WTC11 (cell line): ENCODE data around the gene RPS5. TPM values are rescaled to one million over a fixed set of nuclear protein-coding genes. Genes with fewer than 3 reads are reported as not detected.
"Not testable (repeated sequence)": the region's sequence is repeated elsewhere in the genome, so short reads cannot be mapped to it uniquely, and the experiment has no call there.

Experiments used
- ATAC-seq: fragments of 200-7000 bp; cut with Tn5 transposase; 2 replicates; pipeline ENCODE4 v1.10.0; 2021; ENCODE audit warnings: mild to moderate bottlenecking, moderate library complexity
- CTCF ChIA-PET: fragments of 300-600 bp; sonication (Branson Sonifier 250); formaldehyde crosslinking; loops from one replicate; lab custom pipeline; 2021; ENCODE audit warnings: antibody characterized with exemption; lab: Charles Lee
- POLR2A ChIA-PET: fragments of 350-600 bp; sonication (Branson Sonifier 250); formaldehyde crosslinking; loops from one replicate; lab custom pipeline; 2021; ENCODE audit warnings: antibody characterized with exemption; lab: Charles Lee
- DNase-seq: peaks from one replicate; pipeline ENCODE4 v3.0.0; 2021; ENCODE audit warnings: low spot score
- H3K27ac Mint-ChIP-seq: 2 replicates; pipeline ENCODE4 v1.8.0; 2021; ENCODE audit warnings: mixed read lengths
- H3K27me3 Mint-ChIP-seq: 2 replicates; pipeline ENCODE4 v1.8.0; 2021; ENCODE audit warnings: low read depth, mild to moderate bottlenecking, moderate library complexity, mixed read lengths
- H3K36me3 Mint-ChIP-seq: 2 replicates; pipeline ENCODE4 v1.8.0; 2021; ENCODE audit warnings: mixed read lengths
- H3K4me1 Mint-ChIP-seq: 2 replicates; pipeline ENCODE4 v1.8.0; 2022; ENCODE audit warnings: mixed read lengths
- H3K4me3 Mint-ChIP-seq: 2 replicates; pipeline ENCODE4 v1.8.0; 2021; ENCODE audit warnings: mild to moderate bottlenecking, moderate library complexity, mixed read lengths
- H3K9me3 Mint-ChIP-seq: 2 replicates; pipeline ENCODE4 v1.8.0; 2021; ENCODE audit warnings: mixed read lengths
- ATF1 ChIP-seq: sonication (generic); formaldehyde crosslinking; IDR thresholded peaks from 2 replicates; pipeline ENCODE4 v1.8.1; 2023; ENCODE audit warnings: mild to moderate bottlenecking, moderate library complexity, missing genetic modification reagents
- CBFB ChIP-seq: sonication (generic); formaldehyde crosslinking; IDR thresholded peaks from 2 replicates; pipeline ENCODE4 v1.8.1; 2022; ENCODE audit warnings: mild to moderate bottlenecking, low read depth, missing genetic modification reagents
- CREM ChIP-seq: sonication (generic); formaldehyde crosslinking; IDR thresholded peaks from 2 replicates; pipeline ENCODE4 v1.8.1; 2022; ENCODE audit warnings: mild to moderate bottlenecking, missing genetic modification reagents, moderate library complexity
- EMX1 ChIP-seq: fragments of 250-450 bp; sonication (Bioruptor Pico); IDR thresholded peaks from 2 replicates; pipeline ENCODE4 v1.8.0; 2021; ENCODE audit warnings: mild to moderate bottlenecking
- ETV6 ChIP-seq: sonication (generic); formaldehyde crosslinking; IDR thresholded peaks from 2 replicates; pipeline ENCODE4 v1.8.1; 2022; ENCODE audit warnings: mild to moderate bottlenecking, missing genetic modification reagents
- FOXJ3 ChIP-seq: sonication (generic); formaldehyde crosslinking; IDR thresholded peaks from 2 replicates; pipeline ENCODE4 v1.9.0; 2021; ENCODE audit warnings: missing genetic modification reagents, mild to moderate bottlenecking, borderline replicate concordance
- NR2C2 ChIP-seq: sonication (generic); formaldehyde crosslinking; IDR thresholded peaks from 2 replicates; pipeline ENCODE4 v1.8.0; 2022; ENCODE audit warnings: mild to moderate bottlenecking, missing genetic modification reagents
- RORB ChIP-seq: fragments of 250-450 bp; sonication (Bioruptor Pico); IDR thresholded peaks from 2 replicates; pipeline ENCODE4 v1.9.0; 2021; ENCODE audit warnings: mild to moderate bottlenecking
- TP53 ChIP-seq: sonication (generic); formaldehyde crosslinking; IDR thresholded peaks from 2 replicates; pipeline ENCODE4 v1.8.1; 2023; ENCODE audit warnings: mild to moderate bottlenecking, missing genetic modification reagents
- ZNF232 ChIP-seq: sonication (generic); formaldehyde crosslinking; IDR thresholded peaks from 2 replicates; pipeline ENCODE4 v1.8.0; 2022; ENCODE audit warnings: mild to moderate bottlenecking, missing genetic modification reagents
- ZNF263 ChIP-seq: sonication (generic); formaldehyde crosslinking; IDR thresholded peaks from 2 replicates; pipeline ENCODE4 v1.8.1; 2022; ENCODE audit warnings: low read depth, mild to moderate bottlenecking, moderate library complexity, missing genetic modification reagents
- ZNF396 ChIP-seq: fragments of 250-450 bp; sonication (Bioruptor Pico); IDR thresholded peaks from 2 replicates; pipeline ENCODE4 v1.8.0; 2021; ENCODE audit warnings: mild to moderate bottlenecking, moderate library complexity, borderline replicate concordance
- ZNF416 ChIP-seq: fragments of 250-450 bp; sonication (Bioruptor Pico); IDR thresholded peaks from 2 replicates; pipeline ENCODE4 v1.9.0; 2021; ENCODE audit warnings: mild to moderate bottlenecking, inconsistent platforms
- total RNA-seq: library from RNA; stranded (reverse); gene quantifications from 3 replicates; pipeline ENCODE4 v1.2.3, GENCODE V29; 2021
- TF ChIP-seq, protein P1 (sequence below): sonication (generic); formaldehyde crosslinking; IDR thresholded peaks from 2 replicates; pipeline ENCODE4 v1.8.0; 2022; ENCODE audit warnings: missing genetic modification reagents
- TF ChIP-seq, protein P2 (sequence below): sonication (generic); formaldehyde crosslinking; IDR thresholded peaks from 2 replicates; pipeline ENCODE4 v1.8.1; 2023; ENCODE audit warnings: mild to moderate bottlenecking, missing genetic modification reagents, moderate library complexity
- TF ChIP-seq, protein P3 (sequence below): sonication (generic); formaldehyde crosslinking; IDR thresholded peaks from 2 replicates; pipeline ENCODE4 v1.8.1; 2023; ENCODE audit warnings: mild to moderate bottlenecking, missing genetic modification reagents
- TF ChIP-seq, protein P4 (sequence below): sonication (generic); formaldehyde crosslinking; IDR thresholded peaks from 2 replicates; pipeline ENCODE4 v1.8.1; 2022; ENCODE audit warnings: low read depth, missing genetic modification reagents, borderline replicate concordance
- TF ChIP-seq, protein P5 (sequence below): fragments of 250-450 bp; sonication (Bioruptor Pico); IDR thresholded peaks from 2 replicates; pipeline ENCODE4 v1.8.0; 2021; ENCODE audit warnings: mild to moderate bottlenecking
- TF ChIP-seq, protein P6 (sequence below): sonication (generic); formaldehyde crosslinking; IDR thresholded peaks from 2 replicates; pipeline ENCODE4 v1.8.1; 2023; ENCODE audit warnings: mild to moderate bottlenecking, missing genetic modification reagents

RPS5 gene
- total RNA-seq, 1 experiment from 2014 or later, result 1,502 TPM

DNA sequence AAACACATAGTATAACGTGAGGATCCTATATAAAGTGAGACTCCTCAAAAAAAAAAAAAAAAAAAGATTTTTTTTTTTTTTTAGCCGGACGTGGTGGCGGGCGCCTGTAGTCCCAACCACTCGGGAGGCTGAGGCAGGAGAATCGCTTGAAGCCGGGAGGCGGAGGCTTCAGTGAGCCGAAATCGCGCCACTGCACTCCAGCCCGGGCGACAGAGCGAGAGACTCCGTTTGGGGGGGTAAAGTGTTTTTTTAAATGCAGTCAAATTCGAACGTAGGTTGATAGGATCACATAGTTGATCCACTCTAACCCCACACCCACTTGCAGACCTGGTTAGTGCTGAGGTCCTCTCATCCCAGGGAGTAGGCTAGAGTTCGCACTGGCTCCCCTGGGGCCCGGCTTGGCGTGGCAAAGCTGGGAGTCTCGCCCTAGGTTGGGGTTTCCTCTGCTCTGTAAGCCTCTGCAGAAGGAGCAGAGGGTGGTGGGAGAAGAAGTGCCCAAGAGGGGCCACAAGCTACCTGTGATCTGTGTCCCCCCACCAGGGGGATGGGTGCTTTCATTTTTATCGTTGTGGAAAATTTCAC, 14.9 kb downstream of the RPS5 start (continued):
- TF ChIP-seq, protein P1, sequence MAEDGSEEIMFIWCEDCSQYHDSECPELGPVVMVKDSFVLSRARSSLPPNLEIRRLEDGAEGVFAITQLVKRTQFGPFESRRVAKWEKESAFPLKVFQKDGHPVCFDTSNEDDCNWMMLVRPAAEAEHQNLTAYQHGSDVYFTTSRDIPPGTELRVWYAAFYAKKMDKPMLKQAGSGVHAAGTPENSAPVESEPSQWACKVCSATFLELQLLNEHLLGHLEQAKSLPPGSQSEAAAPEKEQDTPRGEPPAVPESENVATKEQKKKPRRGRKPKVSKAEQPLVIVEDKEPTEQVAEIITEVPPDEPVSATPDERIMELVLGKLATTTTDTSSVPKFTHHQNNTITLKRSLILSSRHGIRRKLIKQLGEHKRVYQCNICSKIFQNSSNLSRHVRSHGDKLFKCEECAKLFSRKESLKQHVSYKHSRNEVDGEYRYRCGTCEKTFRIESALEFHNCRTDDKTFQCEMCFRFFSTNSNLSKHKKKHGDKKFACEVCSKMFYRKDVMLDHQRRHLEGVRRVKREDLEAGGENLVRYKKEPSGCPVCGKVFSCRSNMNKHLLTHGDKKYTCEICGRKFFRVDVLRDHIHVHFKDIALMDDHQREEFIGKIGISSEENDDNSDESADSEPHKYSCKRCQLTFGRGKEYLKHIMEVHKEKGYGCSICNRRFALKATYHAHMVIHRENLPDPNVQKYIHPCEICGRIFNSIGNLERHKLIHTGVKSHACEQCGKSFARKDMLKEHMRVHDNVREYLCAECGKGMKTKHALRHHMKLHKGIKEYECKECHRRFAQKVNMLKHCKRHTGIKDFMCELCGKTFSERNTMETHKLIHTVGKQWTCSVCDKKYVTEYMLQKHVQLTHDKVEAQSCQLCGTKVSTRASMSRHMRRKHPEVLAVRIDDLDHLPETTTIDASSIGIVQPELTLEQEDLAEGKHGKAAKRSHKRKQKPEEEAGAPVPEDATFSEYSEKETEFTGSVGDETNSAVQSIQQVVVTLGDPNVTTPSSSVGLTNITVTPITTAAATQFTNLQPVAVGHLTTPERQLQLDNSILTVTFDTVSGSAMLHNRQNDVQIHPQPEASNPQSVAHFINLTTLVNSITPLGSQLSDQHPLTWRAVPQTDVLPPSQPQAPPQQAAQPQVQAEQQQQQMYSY (CRISPR knock-in tag), result no peak

DNA sequence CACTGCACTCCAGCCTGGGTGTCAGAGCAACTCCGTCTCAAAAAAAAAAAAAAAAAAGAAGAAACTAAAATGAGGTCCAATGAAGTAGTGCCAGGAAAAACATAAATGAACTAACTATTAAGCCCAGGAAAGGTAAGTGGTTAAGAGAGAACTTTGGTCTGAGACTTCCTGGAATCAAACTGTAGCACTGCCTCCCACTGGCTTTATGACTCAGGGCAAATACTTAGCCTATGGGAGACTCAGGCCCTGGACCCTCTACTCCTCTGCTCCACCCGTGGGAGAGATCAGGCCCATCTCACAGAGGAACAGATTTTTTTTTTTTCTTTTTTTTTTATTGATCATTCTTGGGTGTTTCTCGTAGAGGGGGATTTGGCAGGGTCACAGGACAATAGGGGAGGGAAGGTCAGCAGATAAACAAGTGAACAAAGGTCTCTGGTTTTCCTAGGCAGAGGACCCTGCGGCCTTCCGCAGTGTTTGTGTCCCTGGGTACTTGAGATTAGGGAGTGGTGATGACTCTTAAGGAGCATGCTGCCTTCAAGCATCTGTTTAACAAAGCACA, 16.9 kb downstream of the RPS5 start:
- ChIA-PET CTCF (interaction anchor here (1.1 kb wide), 1 partner anchor 42 kb away, joined by 3 read pairs; the partner anchor contains the start of gene ZNF497), POLR2A (interaction anchor here (0.6 kb wide), 1 partner anchor 61 kb away, joined by 3 read pairs; no protein-coding TSS in a partner anchor)
- H3K4me3 Mint-ChIP-seq, DNase-seq, H3K9me3 Mint-ChIP-seq, H3K36me3 Mint-ChIP-seq, H3K27ac Mint-ChIP-seq, ATAC-seq: not testable (repeated sequence)
- H3K4me1 Mint-ChIP-seq, result peaks cover 22% of the 10 kb centered on the region
- H3K27me3 Mint-ChIP-seq, result peaks cover 22% of the 10 kb centered on the region

DNA sequence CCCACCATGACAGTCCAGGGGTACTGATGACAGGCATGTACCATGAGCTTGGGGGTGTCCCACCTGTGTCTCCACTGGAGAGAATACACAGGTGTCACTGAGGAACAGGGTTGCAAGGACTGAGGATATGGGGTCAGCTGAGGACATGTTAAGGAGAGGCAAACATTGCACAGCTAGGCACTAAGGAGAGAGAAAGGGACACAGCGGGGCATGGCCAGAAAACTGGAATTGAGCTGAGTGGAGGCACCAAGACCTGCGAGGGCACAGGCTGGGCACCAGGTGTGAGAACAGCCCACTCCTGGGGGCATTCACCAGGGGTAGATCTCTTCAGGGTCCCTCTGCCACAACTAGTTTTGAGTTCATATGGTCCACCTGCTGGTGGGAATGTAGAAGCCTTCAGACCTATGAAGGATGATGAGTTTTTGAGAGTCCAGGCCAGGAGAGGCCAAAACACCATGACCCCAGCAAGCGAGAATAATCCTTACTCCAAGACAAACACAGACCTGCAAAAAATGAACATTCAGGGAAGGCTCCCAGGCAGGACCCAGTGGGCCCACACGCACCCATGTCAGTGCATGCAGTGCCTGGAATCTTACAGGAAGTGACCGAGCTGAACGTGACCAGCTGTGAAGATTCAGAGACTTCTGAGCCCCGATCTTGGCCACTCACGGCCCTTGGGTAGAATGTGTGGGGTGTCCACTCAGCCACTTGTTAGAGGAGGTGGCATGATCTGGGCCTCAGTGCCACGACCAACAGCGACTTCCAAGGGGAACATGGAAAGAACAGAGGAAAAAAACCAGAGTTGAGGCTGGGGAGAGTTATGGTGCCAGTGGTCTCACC, 20.0 kb downstream of the RPS5 start:
- peak overlapping the region; percentile 85; the same call in 1 of the 2 replicates for H3K27ac Mint-ChIP-seq
- no peaks in the 10 kb centered on the region for H3K9me3 Mint-ChIP-seq
- ChIA-PET CTCF (interaction anchor here (0.7 to 0.9 kb wide), 2 partner anchors 13 to 68 kb away, joined by 3 to 5 read pairs; no protein-coding TSS in a partner anchor), POLR2A (interaction anchor here (1.4 kb wide), 1 partner anchor 11 kb away, joined by 6 read pairs; the partner anchor contains the start of gene RNF225)
- ATAC-seq (peak; percentile 12), DNase-seq (no peak)
- peaks cover 4% of the 10 kb centered on the region for H3K36me3 Mint-ChIP-seq
- H3K4me3 Mint-ChIP-seq, result peak overlapping the region; percentile 91
- peaks cover 18% of the 10 kb centered on the region for H3K4me1 Mint-ChIP-seq
- peaks cover 14% of the 10 kb centered on the region for H3K27me3 Mint-ChIP-seq
- TF ChIP-seq ZNF396 (CRISPR knock-in tag) (no peak), ATF1 (no peak), CBFB (CRISPR knock-in tag) (no peak), ZNF416 (no peak), TP53 (CRISPR knock-in tag) (no peak), NR2C2 (CRISPR knock-in tag) (no peak), ZNF232 (CRISPR knock-in tag) (no peak), ETV6 (no peak), EMX1 (no peak), FOXJ3 (CRISPR knock-in tag) (no peak), CREM (CRISPR knock-in tag) (no peak), RORB (CRISPR knock-in tag) (no peak), ZNF263 (CRISPR knock-in tag) (no peak)
- TF ChIP-seq, protein P2, sequence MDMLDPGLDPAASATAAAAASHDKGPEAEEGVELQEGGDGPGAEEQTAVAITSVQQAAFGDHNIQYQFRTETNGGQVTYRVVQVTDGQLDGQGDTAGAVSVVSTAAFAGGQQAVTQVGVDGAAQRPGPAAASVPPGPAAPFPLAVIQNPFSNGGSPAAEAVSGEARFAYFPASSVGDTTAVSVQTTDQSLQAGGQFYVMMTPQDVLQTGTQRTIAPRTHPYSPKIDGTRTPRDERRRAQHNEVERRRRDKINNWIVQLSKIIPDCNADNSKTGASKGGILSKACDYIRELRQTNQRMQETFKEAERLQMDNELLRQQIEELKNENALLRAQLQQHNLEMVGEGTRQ, result no peak
- TF ChIP-seq, protein P3, sequence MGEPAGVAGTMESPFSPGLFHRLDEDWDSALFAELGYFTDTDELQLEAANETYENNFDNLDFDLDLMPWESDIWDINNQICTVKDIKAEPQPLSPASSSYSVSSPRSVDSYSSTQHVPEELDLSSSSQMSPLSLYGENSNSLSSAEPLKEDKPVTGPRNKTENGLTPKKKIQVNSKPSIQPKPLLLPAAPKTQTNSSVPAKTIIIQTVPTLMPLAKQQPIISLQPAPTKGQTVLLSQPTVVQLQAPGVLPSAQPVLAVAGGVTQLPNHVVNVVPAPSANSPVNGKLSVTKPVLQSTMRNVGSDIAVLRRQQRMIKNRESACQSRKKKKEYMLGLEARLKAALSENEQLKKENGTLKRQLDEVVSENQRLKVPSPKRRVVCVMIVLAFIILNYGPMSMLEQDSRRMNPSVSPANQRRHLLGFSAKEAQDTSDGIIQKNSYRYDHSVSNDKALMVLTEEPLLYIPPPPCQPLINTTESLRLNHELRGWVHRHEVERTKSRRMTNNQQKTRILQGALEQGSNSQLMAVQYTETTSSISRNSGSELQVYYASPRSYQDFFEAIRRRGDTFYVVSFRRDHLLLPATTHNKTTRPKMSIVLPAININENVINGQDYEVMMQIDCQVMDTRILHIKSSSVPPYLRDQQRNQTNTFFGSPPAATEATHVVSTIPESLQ (CRISPR knock-in tag), result no peak
- TF ChIP-seq, protein P4, sequence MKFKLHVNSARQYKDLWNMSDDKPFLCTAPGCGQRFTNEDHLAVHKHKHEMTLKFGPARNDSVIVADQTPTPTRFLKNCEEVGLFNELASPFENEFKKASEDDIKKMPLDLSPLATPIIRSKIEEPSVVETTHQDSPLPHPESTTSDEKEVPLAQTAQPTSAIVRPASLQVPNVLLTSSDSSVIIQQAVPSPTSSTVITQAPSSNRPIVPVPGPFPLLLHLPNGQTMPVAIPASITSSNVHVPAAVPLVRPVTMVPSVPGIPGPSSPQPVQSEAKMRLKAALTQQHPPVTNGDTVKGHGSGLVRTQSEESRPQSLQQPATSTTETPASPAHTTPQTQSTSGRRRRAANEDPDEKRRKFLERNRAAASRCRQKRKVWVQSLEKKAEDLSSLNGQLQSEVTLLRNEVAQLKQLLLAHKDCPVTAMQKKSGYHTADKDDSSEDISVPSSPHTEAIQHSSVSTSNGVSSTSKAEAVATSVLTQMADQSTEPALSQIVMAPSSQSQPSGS (CRISPR knock-in tag), result no peak
- TF ChIP-seq, protein P5, sequence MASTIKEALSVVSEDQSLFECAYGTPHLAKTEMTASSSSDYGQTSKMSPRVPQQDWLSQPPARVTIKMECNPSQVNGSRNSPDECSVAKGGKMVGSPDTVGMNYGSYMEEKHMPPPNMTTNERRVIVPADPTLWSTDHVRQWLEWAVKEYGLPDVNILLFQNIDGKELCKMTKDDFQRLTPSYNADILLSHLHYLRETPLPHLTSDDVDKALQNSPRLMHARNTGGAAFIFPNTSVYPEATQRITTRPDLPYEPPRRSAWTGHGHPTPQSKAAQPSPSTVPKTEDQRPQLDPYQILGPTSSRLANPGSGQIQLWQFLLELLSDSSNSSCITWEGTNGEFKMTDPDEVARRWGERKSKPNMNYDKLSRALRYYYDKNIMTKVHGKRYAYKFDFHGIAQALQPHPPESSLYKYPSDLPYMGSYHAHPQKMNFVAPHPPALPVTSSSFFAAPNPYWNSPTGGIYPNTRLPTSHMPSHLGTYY, result no peak
- TF ChIP-seq, protein P6, sequence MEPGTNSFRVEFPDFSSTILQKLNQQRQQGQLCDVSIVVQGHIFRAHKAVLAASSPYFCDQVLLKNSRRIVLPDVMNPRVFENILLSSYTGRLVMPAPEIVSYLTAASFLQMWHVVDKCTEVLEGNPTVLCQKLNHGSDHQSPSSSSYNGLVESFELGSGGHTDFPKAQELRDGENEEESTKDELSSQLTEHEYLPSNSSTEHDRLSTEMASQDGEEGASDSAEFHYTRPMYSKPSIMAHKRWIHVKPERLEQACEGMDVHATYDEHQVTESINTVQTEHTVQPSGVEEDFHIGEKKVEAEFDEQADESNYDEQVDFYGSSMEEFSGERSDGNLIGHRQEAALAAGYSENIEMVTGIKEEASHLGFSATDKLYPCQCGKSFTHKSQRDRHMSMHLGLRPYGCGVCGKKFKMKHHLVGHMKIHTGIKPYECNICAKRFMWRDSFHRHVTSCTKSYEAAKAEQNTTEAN, result no peak
